GM12891 (cell line): ENCODE measurements around the gene TTC39C.

Experiments
- POLR2AphosphoS5 ChIP-seq: IDR thresholded peaks from 2 replicates; pipeline ENCODE4 v1.6.1; 2011; ENCODE audit warnings: low read depth, low read length, control low read depth
- TAF1 ChIP-seq: IDR thresholded peaks from 2 replicates; pipeline ENCODE4 v1.6.1; 2011; ENCODE audit warnings: low read depth, low read length, control low read depth

GRCh38 chr18:24055009-24055804 lies 40.7 kb downstream of the TTC39C start:
- TF ChIP-seq POLR2AphosphoS5 (no peak), TAF1 (no peak)
